ENCODE measurements around the gene PIGW. TPM values are rescaled to one million over a fixed set of nuclear protein-coding genes. Genes with fewer than 3 reads are reported as not detected.

The PIGW gene
- total RNA-seq, 1 donor from 2014 or later: 3.2 TPM

DNA sequence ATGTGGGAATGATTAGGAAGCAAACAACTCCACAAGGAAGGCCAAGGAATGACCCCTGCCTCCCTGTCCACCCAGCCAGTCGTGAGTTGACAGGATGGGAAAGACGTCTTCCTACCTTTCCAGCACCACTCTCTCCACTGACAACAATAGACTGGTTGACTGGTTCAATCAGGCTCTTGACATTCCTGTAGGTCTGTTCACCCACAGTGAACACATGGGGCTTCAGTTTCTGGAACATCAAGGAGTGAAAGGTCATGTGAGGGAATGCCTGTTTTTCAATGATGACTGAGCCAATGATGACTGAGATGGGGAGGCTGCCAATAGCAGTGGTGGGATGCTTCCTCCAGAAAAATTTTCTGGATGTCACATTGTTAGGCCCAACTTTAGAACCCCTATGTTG lies 9.7 kb upstream of the PIGW start:
- TF ChIP-seq POLR2AphosphoS5 (IDR thresholded peaks at IDR 0.05; ENCODE audit: insufficient read depth in 1 of 2, low read depth in 1 of 2): no peak
- no peak for TF ChIP-seq POLR2A (IDR thresholded peaks at IDR 0.05)
- TF ChIP-seq, protein P1, sequence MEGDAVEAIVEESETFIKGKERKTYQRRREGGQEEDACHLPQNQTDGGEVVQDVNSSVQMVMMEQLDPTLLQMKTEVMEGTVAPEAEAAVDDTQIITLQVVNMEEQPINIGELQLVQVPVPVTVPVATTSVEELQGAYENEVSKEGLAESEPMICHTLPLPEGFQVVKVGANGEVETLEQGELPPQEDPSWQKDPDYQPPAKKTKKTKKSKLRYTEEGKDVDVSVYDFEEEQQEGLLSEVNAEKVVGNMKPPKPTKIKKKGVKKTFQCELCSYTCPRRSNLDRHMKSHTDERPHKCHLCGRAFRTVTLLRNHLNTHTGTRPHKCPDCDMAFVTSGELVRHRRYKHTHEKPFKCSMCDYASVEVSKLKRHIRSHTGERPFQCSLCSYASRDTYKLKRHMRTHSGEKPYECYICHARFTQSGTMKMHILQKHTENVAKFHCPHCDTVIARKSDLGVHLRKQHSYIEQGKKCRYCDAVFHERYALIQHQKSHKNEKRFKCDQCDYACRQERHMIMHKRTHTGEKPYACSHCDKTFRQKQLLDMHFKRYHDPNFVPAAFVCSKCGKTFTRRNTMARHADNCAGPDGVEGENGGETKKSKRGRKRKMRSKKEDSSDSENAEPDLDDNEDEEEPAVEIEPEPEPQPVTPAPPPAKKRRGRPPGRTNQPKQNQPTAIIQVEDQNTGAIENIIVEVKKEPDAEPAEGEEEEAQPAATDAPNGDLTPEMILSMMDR (IDR thresholded peaks at IDR 0.05): no peak
- Histone ChIP-seq H3K27ac (no peak overlapping the region), H3K9me3 (no peaks in the 10 kb centered on the region), H3K4me3 (no peak overlapping the region), H3K36me3 (peaks cover 0 to 55% of the 10 kb centered on the region in 2 donors), H3K27me3 (no peaks in the 10 kb centered on the region), H3K4me1 (no peaks in the 10 kb centered on the region)
- no peak for DNase-seq (ENCODE audit: extremely low spot score in 2 of 2)
- intact Hi-C loops (cut with DNase I): no loop called here

GRCh38 chr17:36525888-36526287 lies 8.9 kb upstream of the PIGW start:
- intact Hi-C loops (cut with DNase I): no loop called here
- TF ChIP-seq POLR2A (IDR thresholded peaks at IDR 0.05) (no peak), POLR2AphosphoS5 (IDR thresholded peaks at IDR 0.05; ENCODE audit: insufficient read depth in 1 of 2, low read depth in 1 of 2) (no peak)
- TF ChIP-seq, protein P1 (IDR thresholded peaks at IDR 0.05): no peak
- DNase-seq (ENCODE audit: extremely low spot score in 2 of 2): no peak
- Histone ChIP-seq H3K9me3 (no peaks in the 10 kb centered on the region), H3K36me3 (peaks cover 0 to 55% of the 10 kb centered on the region in 2 donors), H3K27me3 (no peaks in the 10 kb centered on the region), H3K4me1 (no peaks in the 10 kb centered on the region), H3K27ac (no peak overlapping the region), H3K4me3 (no peak overlapping the region)

GRCh38 chr17:36527621-36528250 lies 7.1 kb upstream of the PIGW start:
- H3K27ac ChIP-seq: no peak overlapping the region
- intact Hi-C loops (cut with DNase I): no loop called here
- TF ChIP-seq POLR2AphosphoS5 (IDR thresholded peaks at IDR 0.05; ENCODE audit: insufficient read depth in 1 of 2, low read depth in 1 of 2): no peak
- no peak for TF ChIP-seq POLR2A (IDR thresholded peaks at IDR 0.05)
- TF ChIP-seq, protein P1 (IDR thresholded peaks at IDR 0.05): no peak
- H3K4me3 ChIP-seq: no peak overlapping the region
- no peaks in the 10 kb centered on the region for H3K9me3 ChIP-seq
- peaks cover 3% of the 10 kb centered on the region for H3K4me1 ChIP-seq
- DNase-seq (ENCODE audit: extremely low spot score in 2 of 2): no peak
- peaks cover 0 to 66% of the 10 kb centered on the region in 2 donors for H3K36me3 ChIP-seq
- H3K27me3 ChIP-seq: no peaks in the 10 kb centered on the region

- Histone ChIP-seq H3K9me3 (no peaks in the 10 kb centered on the region), H3K36me3 (peaks cover 0 to 65% of the 10 kb centered on the region in 2 donors)
Measured at GRCh38 chr17:36529121-36529520, 5.7 kb upstream of the PIGW start.

More at GRCh38 chr17:36529121-36529520, 5.7 kb upstream of the PIGW start:
- TF ChIP-seq POLR2AphosphoS5 (IDR thresholded peaks at IDR 0.05; ENCODE audit: insufficient read depth in 1 of 2, low read depth in 1 of 2) (no peak), POLR2A (IDR thresholded peaks at IDR 0.05) (no peak)
- TF ChIP-seq, protein P1 (IDR thresholded peaks at IDR 0.05): no peak
- intact Hi-C loops (cut with DNase I): no loop called here
- Histone ChIP-seq H3K4me1 (peaks cover 17% of the 10 kb centered on the region), H3K27me3 (no peaks in the 10 kb centered on the region), H3K27ac (no peak overlapping the region), H3K4me3 (no peak overlapping the region)
- DNase-seq (ENCODE audit: extremely low spot score in 2 of 2): no peak
